Lung (tissue), 12 donors: ENCODE data around the gene LRRC58. TPM values are rescaled to one million over a fixed set of nuclear protein-coding genes. Genes with fewer than 3 reads are reported as not detected.

Experiments
- ATAC-seq: fragments of 200-7000 bp; cut with Tn5 transposase; one replicate; pipeline ENCODE4 v1.9.1; 2020; ENCODE audit warnings: moderate number of reproducible peaks; ENCODE audit not compliant: insufficient read depth, low FRiP score
- DNase-seq, 3 donors: peaks; one replicate each; pipeline ENCODE4 v3.0.0-alpha.2; 2013 to 2017
- H3K27ac ChIP-seq, 2 donors: one replicate each; pipeline ENCODE4 v1.5.1; 2013; ENCODE audit warnings: mild to moderate bottlenecking in 2 of 2, moderate library complexity in 2 of 2, control low read depth in 1 of 2, inconsistent platforms in 1 of 2, low read depth in 1 of 2, low read length in 1 of 2
- H3K27me3 ChIP-seq, 3 donors: one replicate each; pipeline ENCODE4 v1.5.1; 2013; ENCODE audit warnings: low read length in 2 of 3; ENCODE audit not compliant: control insufficient read depth in 3 of 3, insufficient read depth in 3 of 3
- H3K36me3 ChIP-seq, 4 donors: one replicate each; pipeline ENCODE4 v1.5.1; 2013; ENCODE audit warnings: low read length in 4 of 4, mild to moderate bottlenecking in 1 of 4, moderate library complexity in 1 of 4; ENCODE audit not compliant: control insufficient read depth in 4 of 4, insufficient read depth in 4 of 4
- H3K4me1 ChIP-seq, 5 donors: one replicate each; pipeline ENCODE4 v1.5.1; 2013; ENCODE audit warnings: low read length in 5 of 5, mild to moderate bottlenecking in 2 of 5, moderate library complexity in 1 of 5; ENCODE audit not compliant: control insufficient read depth in 5 of 5, insufficient read depth in 5 of 5
- H3K4me3 ChIP-seq: one replicate; pipeline ENCODE4 v1.5.1; 2013; ENCODE audit warnings: mild to moderate bottlenecking, control low read depth, moderate library complexity
- H3K9ac ChIP-seq, 2 donors: one replicate each; pipeline ENCODE4 v1.5.1; 2013; ENCODE audit warnings: low read length in 2 of 2, control low read depth in 1 of 2; ENCODE audit not compliant: insufficient read depth in 1 of 2
- H3K9me3 ChIP-seq, 4 donors: one replicate each; pipeline ENCODE4 v1.5.1; 2013; ENCODE audit warnings: low read length in 3 of 4, mild to moderate bottlenecking in 1 of 4, moderate library complexity in 1 of 4; ENCODE audit not compliant: control insufficient read depth in 4 of 4, insufficient read depth in 3 of 4
- WGBS, 2 donors: extraction: QIAGEN DNeasy Blood & Tissue Kit; methylation state at CpG; one replicate each; pipeline ENCODE4 v1.1.7; 2013; 5-methylcytosine and 5-hydroxymethylcytosine counted together
- polyA plus RNA-seq, 2 donors: library from polyadenylated mRNA; stranded (reverse); fragments of 200-250 nt; gene quantifications; one replicate each; pipeline ENCODE4 v1.2.1, GENCODE V29; 2013
- total RNA-seq, 2 donors: library from RNA; depleted of rRNA in 1 of 2; stranded (reverse); fragments of >200 nt in 1 of 2; gene quantifications; one replicate each; pipeline ENCODE4 v1.2.1, GENCODE V29; 2014 to 2021
- TF ChIP-seq, protein P1 (sequence below): IDR thresholded peaks from 2 replicates; pipeline ENCODE4 v1.5.1; 2012; ENCODE audit warnings: mild to moderate bottlenecking; ENCODE audit errors: control extremely low read depth, extremely low read depth
- donor health status: control.
- donor health status: control.
- donor health status: Bipolar disorder and iron deficiency.
- donor health status: healthy.
- donor health status: DM: yes; HTN: yes; CAD: no.

Gene LRRC58
- total and polyA plus RNA-seq, 4 donors: 5.0 to 40.9 (median 13.8) TPM

DNA sequence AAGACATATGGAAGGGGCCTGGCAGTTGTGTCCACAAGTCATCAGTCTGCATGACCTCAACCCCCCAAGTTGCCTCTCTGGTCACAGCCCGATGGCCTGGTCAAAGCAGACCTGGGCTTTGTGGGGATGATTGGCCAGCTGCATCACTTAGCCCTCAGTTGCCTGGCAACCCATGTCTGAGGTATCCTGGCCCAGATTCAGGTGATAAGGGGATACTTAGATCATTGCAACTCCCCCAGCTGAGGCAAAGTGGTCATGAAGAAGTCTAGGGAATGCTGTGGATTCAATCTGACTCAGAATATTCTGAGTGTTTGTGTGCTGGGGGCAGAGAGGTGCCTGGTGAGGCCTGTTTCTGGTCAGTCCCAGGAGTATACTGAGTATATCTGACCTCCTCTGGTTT lies 69.1 kb downstream of the LRRC58 start:
- DNase-seq (no peak), ATAC-seq (no peak)
- no peak overlapping the region for H3K9ac ChIP-seq
- H3K27ac ChIP-seq: no peak overlapping the region
- H3K36me3 ChIP-seq: no peaks in the 10 kb centered on the region
- peaks cover 0 to 5% (median 0%) of the 10 kb centered on the region in 5 donors for H3K4me1 ChIP-seq
- H3K4me3 ChIP-seq: no peak overlapping the region
- WGBS, 2 donors: 77 to 85% methylated on average over 1 of the region's 1 CpG
- H3K9me3 ChIP-seq: no peaks in the 10 kb centered on the region
- peaks cover 0 to 2% (median 0%) of the 10 kb centered on the region in 3 donors for H3K27me3 ChIP-seq
- TF ChIP-seq, protein P1, sequence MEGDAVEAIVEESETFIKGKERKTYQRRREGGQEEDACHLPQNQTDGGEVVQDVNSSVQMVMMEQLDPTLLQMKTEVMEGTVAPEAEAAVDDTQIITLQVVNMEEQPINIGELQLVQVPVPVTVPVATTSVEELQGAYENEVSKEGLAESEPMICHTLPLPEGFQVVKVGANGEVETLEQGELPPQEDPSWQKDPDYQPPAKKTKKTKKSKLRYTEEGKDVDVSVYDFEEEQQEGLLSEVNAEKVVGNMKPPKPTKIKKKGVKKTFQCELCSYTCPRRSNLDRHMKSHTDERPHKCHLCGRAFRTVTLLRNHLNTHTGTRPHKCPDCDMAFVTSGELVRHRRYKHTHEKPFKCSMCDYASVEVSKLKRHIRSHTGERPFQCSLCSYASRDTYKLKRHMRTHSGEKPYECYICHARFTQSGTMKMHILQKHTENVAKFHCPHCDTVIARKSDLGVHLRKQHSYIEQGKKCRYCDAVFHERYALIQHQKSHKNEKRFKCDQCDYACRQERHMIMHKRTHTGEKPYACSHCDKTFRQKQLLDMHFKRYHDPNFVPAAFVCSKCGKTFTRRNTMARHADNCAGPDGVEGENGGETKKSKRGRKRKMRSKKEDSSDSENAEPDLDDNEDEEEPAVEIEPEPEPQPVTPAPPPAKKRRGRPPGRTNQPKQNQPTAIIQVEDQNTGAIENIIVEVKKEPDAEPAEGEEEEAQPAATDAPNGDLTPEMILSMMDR: no peak

DNA sequence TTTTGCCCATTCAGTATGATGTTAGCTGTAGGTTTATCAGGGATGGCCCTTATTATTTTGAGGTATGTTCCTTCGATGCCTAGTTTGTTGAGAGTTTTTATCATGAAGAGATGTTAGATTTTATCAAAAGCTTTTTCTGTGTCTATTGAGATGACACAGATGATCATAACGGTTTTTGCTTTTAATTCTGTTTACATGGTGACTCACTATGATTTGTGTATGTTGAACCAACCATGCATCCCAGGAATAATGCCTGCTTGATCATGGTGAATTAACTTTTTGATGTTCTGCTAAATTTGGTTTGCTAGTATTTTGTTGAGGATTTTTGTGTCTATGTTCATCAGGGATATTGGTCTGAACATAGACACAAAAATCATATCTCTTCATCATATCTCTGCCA lies 72.4 kb downstream of the LRRC58 start:
- Histone ChIP-seq H3K36me3 (no peaks in the 10 kb centered on the region), H3K9ac (no peak overlapping the region), H3K4me1 (peaks cover 0 to 4% (median 0%) of the 10 kb centered on the region in 5 donors), H3K9me3 (no peaks in the 10 kb centered on the region), H3K27ac (no peak overlapping the region), H3K4me3 (no peak overlapping the region), H3K27me3 (no peaks in the 10 kb centered on the region)
- TF ChIP-seq, protein P1: no peak
- DNase-seq (no peak), ATAC-seq (no peak)
- WGBS, 2 donors: 78 to 88% methylated on average over 2 of the region's 2 CpGs

DNA sequence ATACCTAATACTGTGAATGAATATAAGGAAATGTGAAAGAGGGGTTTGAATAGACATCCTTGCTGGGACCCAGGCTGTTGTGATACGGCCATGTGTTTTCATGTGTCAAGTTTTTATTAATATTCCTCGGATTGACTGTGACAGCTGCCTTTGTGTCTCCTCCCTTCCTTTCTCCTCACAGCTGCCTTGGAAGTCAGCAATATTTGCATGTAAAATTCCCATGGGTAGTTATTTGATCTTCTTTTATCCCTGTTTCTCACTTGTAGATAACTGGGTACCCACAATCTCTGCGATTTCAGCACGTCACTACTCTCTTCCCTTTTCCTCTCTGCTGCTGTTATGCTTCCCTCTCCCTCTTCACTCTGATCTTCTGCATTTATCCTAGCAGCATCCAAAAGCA lies 73.5 kb downstream of the LRRC58 start:
- no peak overlapping the region for H3K4me3 ChIP-seq
- WGBS, 2 donors: 48 to 60% methylated on average over 4 of the region's 4 CpGs
- H3K4me1 ChIP-seq: peaks cover 0 to 4% (median 0%) of the 10 kb centered on the region in 5 donors
- DNase-seq (no peak), ATAC-seq (no peak)
- H3K27ac ChIP-seq: no peak overlapping the region
- no peaks in the 10 kb centered on the region for H3K36me3 ChIP-seq
- TF ChIP-seq, protein P1: no peak
- H3K9me3 ChIP-seq: no peaks in the 10 kb centered on the region
- H3K9ac ChIP-seq: no peak overlapping the region
- H3K27me3 ChIP-seq: no peaks in the 10 kb centered on the region

DNA sequence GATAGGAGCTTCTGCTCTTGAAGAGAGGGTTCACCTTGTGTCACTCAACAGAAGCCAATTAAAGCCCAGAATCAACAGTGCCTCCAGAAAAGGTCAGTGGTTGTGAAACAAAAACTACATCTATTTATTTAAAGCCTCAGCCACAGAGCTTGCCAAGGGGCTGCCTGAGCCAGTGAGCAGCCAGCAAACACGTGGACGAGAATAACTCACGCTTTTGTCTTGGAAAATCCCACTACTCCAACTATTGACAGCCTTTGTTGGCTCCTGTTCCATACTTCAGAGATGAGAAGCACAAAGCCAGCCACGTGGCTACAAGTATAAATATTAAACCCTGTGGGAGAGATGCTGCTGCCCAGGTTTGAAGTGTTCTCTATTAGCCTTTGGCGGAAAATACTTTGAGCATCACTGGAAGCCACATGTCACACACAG lies 74.4 kb downstream of the LRRC58 start:
- Histone ChIP-seq H3K4me3 (no peak overlapping the region), H3K9me3 (no peaks in the 10 kb centered on the region), H3K4me1 (peaks cover 0 to 4% (median 0%) of the 10 kb centered on the region in 5 donors), H3K9ac (no peak overlapping the region), H3K27ac (no peak overlapping the region), H3K36me3 (no peaks in the 10 kb centered on the region), H3K27me3 (no peaks in the 10 kb centered on the region)
- 47 to 69% methylated on average over 5 of the region's 5 CpGs for WGBS, 2 donors
- no peak for ATAC-seq
- TF ChIP-seq, protein P1: no peak
- peak in 2 of 3 donors; percentile 50 to 65 for DNase-seq
